IPS DF 4.7 (cell line): ENCODE results near the gene TRIM37.
"Not testable (repeated sequence)": the region's sequence is repeated elsewhere in the genome, so short reads cannot be mapped to it uniquely, and the experiment has no call there.

Source experiments
- DNase-seq: peaks from one replicate; pipeline ENCODE4 v3.0.0-alpha.2; 2013; ENCODE audit warnings: low spot score; ENCODE audit errors: extremely low read depth

Gene TRIM37

GRCh38 chr17:59115474-59115873 lies 8.8 kb upstream of the TRIM37 start:
- no peak for DNase-seq

DNA sequence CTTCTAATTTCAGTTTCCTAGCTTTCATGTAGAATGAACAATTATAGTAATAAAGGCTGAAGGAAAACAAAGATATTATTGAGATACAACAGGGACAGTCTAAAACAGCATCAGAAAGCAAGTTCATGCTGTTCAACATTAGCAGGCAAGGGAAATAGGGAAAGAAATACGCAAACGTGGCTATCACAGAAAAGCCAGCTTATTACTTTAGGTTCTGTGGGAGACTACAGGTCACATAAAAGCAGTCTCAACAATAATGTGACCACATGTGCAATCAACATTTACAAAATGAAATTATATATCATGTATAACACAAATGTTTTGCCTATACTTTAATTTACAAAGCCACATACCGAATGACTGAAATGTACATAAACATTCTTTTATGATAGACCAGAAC lies 4.9 kb upstream of the TRIM37 start:
- DNase-seq = no peak

DNA sequence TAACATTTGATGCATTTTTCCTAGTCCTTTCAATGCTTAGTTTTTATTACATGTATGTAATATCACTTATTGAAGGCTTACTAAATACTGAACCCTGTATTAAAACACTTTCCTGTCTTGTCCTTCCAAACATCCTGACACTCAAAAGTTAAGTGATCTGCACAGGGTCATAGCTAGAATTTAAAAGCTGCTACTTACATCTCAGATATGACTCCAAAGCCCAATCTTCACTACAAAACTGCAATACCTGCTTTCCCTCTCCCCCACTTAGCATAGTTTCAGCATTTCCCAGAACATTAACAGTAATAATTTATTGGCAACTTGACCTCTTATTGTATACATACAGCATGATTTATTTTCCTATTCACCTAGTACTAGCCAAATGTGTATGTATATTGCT lies 4.3 kb upstream of the TRIM37 start:
- DNase-seq = no peak

- DNase-seq = no peak
These were observed 1.9 kb upstream of the TRIM37 start for GRCh38 chr17:59108400-59109102.

GRCh38 chr17:59107306-59107670 lies 608 bp upstream of the TRIM37 start:
- DNase-seq = no peak

DNA sequence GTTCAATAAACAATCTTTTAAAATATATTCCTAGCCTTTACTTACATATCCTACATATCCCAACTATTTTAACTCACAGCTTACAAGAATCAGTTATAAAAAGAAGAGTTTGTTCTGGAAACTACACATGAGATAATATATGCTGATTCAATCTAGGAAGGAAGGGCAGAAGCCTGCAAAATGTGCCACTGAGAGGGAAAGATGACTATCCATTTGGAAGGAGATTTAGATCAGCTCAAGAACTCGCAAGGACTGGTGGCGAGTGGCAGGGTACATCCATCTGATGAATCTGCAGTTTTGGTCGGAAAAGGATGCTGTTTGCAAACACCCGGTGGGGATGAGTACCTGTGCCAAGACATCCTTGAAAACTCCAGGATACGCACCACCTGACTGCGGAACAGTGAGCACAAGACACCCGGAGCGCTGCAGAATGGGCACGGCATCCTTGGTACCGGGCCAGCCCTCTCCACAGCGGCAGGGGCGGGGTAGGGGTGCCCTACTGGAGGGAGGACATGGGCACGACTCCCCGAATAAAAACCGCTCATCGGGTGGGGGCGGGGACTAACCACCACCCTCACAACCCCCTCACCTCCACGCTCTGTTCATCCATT lies 723 bp downstream of the TRIM37 start:
- no peak for DNase-seq

DNA sequence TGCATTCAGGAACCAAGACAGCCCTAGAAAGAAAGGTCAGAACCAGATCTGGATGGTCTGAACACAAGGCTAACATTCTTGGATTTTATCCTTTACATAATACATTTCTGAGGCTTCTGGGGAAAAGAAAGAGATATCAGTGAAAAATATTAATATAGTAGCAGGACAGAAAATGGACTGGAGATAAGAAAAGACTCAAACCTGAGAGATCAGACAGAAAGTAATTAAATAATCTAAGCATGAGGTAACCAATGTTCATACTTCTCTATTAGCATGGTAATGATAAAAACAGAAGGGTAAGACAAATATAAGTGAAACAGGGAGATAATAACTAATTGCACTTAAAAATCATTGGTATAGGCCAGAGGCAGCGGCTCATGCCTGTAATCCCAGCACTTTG lies 5.5 kb downstream of the TRIM37 start:
- DNase-seq = no peak

- no peak for DNase-seq
These were observed 8.8 kb downstream of the TRIM37 start for GRCh38 chr17:59097876-59098275.

DNA sequence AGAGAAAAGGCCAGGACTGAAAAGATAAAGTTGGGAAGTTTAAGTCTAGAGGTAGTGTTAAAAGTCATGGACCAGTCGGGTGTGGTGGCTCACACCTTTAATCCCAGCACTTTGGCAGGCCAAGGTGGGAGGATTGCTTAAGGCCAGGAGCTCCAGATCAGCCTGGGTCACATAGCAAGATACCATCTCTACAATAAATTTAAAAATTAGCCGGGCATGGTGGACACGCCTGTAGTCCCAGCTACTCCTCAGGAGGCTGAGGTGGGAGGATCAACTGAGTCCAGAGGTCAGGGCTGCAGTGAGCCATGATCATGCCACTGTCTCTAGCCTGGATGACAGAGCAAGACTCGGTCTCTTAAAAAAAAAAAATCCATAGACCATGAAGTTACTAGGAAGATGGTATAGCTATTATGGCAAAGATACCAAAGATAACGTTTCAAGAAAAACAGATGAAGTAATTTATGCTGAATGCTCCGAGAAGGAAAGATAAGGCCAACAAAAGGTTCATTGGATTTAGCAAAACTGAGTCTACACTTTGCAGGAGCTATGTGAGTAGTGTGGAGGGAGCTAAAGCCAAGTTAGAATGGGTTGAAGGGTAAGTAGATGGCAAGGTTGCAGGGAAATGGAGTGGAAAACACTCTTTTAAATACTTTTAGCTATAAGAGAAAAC lies 11.7 kb downstream of the TRIM37 start:
- no peak for DNase-seq

DNA sequence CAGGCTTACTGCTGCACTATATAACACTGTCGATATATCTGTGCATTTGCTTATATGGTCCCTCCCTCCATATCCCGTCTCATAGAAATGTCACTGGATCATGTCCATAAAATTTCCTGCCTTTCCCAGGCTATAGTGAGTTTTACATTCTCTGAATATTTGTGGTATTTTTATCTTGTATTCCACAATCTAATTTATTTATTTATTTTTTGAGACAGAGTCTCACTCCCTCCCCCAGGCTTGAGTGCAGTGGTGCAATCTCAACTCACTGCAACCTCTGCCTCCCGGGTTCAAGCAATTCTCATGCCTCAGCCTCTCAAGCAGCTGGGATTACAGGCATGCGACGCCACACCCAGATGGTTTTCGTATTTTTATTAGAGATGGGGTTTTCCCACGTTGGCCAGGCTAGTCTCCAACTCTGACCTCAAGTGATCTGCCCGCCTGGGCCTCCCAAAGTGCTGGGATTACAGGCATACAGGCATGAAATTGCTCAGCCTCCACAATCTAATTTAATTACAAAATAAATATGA lies 12.9 kb downstream of the TRIM37 start:
- DNase-seq = no peak

- DNase-seq = no peak
These were observed 13.5 kb downstream of the TRIM37 start for GRCh38 chr17:59093145-59093701.

DNA sequence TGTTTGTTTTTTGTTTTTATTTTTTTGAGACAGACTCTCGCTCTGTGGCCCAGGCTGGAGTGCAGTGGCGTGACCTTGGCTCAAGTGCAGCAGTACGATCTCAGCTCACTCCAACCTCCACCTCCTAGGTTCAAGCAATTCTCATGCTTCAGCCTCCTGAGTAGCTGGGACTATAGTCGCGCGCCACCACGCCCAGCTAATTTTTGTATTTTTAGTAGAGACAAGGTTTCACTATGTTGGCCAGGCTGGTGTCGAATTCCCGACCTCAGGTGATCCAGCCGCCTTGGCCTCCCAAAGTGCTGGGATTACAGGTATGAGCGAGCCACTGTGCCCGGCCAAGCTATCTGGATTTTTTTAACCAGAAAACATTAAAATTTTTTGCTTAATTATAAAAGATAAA lies 16.1 kb downstream of the TRIM37 start:
- not testable (repeated sequence) for DNase-seq

GRCh38 chr17:59084154-59084553 lies 22.5 kb downstream of the TRIM37 start:
- no peak for DNase-seq

GRCh38 chr17:59074494-59074893 lies 32.2 kb downstream of the TRIM37 start:
- DNase-seq = no peak

- DNase-seq = no peak
These were observed 32.7 kb downstream of the TRIM37 start for GRCh38 chr17:59073972-59074371.

- no peak for DNase-seq
These were observed 36.8 kb downstream of the TRIM37 start for GRCh38 chr17:59069856-59070255.

- DNase-seq = no peak
These were observed 38.9 kb downstream of the TRIM37 start for GRCh38 chr17:59067756-59068155.

- no peak for DNase-seq
These were observed 39.3 kb downstream of the TRIM37 start for GRCh38 chr17:59067340-59067739.

DNA sequence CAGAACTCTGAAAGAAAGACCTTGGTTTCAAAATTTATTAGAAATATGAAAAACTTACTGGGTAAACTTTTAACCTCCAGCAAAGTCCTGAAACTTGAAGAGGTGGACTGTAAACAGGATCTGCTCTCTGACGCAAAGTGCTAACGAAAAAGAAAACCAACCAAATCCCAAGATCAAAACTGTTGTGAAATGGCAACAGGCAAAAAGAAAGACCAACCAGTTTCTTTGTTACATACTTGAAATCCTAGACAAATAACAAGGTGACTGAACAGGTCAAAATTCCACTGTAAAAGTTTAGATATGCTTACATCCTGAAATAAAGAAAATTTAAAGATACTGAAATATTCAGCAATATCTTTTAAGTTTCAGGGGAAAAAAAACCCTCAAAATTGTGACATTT lies 44.2 kb downstream of the TRIM37 start:
- no peak for DNase-seq

DNA sequence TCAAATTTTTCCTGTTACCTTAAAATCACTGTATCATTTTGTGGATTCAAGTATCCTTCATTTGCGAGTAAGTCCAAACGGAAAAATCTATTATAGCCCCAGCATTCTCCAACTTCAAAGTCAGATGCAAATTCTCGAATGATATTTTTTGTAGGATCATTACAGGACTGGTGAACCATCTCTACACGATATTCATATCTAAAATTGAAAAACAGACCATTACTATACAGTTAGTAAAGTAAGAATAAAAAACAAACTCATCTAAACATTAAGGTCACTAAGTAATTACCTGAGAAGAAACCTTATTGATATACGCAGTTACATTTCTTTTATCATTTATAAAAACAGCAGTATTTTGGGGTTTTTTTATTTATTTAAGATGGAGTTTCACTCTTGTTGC lies 49.8 kb downstream of the TRIM37 start:
- no peak for DNase-seq

- no peak for DNase-seq
These were observed 56.9 kb downstream of the TRIM37 start for GRCh38 chr17:59049798-59050197.

DNA sequence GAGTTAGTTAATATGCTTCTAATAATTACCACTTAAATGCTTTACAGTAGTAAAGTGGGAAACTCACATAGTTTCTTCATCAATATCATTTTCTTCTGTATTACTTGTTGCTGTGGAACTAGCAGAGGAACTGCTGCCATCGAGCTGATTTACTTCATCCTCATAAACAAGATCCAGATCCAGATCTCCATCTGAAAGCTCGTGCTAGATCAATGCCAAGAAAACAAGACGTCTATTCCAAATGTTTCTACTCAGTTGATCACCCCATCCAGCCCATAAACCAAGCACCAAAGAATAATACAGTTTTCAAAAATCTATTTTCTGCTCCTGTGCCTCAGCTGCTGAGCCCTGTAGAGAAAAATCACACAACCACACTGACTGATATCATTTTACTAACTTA lies 59.1 kb downstream of the TRIM37 start:
- no peak for DNase-seq
